Natural killer cell treated with Interleukin-12 subunit alpha and Interleukin-12 subunit beta and Interleukin-15 and Interleukin-18, amount 100 ng/mL, for 72 hours (primary cell): ENCODE measurements around the gene FBH1. TPM values are rescaled to one million over a fixed set of nuclear protein-coding genes. Genes with fewer than 3 reads are reported as not detected.
"Not testable (repeated sequence)": the region's sequence is repeated elsewhere in the genome, so short reads cannot be mapped to it uniquely, and the experiment has no call there.

Source experiments
- ATAC-seq, 2 donors: fragments of 150-1000 bp; cut with Tn5 transposase in 1 of 2; sonication (Bioruptor Pico), chemical (Tn5 transposase) in 1 of 2; 2 replicates each; pipeline ENCODE4 v1.10.0; 2021
- DNase-seq: peaks from one replicate; pipeline ENCODE4 v3.0.0; 2022; ENCODE audit warnings: low spot score
- H3K27ac Mint-ChIP-seq, 2 donors: 1 replicate in 1 of 2; 2 replicates in 1 of 2; pipeline ENCODE4 v1.8.0; 2022; ENCODE audit warnings: mixed read lengths in 2 of 2, mild to moderate bottlenecking in 1 of 2, moderate library complexity in 1 of 2
- H3K27me3 Mint-ChIP-seq, 2 donors: 1 replicate in 1 of 2; 2 replicates in 1 of 2; pipeline ENCODE4 v1.8.0; 2022; ENCODE audit warnings: mixed read lengths in 2 of 2
- H3K36me3 Mint-ChIP-seq: one replicate; pipeline ENCODE4 v1.8.0; 2022; ENCODE audit warnings: mixed read lengths
- H3K4me1 Mint-ChIP-seq, 2 donors: 1 replicate in 1 of 2; 2 replicates in 1 of 2; pipeline ENCODE4 v1.8.0; 2022; ENCODE audit warnings: low read depth in 2 of 2, mixed read lengths in 2 of 2, mild to moderate bottlenecking in 1 of 2
- H3K4me3 Mint-ChIP-seq: one replicate; pipeline ENCODE4 v1.8.0; 2022; ENCODE audit warnings: mixed read lengths
- H3K9me3 Mint-ChIP-seq: 2 replicates; pipeline ENCODE4 v1.8.0; 2022; ENCODE audit warnings: mixed read lengths
- total RNA-seq, 2 donors: library from RNA; stranded (reverse); gene quantifications; one replicate each; pipeline ENCODE4 v1.2.3, GENCODE V29; 2022

The FBH1 gene
- 10 to 100 TPM; 65.3 to 99.9 TPM for total RNA-seq

DNA sequence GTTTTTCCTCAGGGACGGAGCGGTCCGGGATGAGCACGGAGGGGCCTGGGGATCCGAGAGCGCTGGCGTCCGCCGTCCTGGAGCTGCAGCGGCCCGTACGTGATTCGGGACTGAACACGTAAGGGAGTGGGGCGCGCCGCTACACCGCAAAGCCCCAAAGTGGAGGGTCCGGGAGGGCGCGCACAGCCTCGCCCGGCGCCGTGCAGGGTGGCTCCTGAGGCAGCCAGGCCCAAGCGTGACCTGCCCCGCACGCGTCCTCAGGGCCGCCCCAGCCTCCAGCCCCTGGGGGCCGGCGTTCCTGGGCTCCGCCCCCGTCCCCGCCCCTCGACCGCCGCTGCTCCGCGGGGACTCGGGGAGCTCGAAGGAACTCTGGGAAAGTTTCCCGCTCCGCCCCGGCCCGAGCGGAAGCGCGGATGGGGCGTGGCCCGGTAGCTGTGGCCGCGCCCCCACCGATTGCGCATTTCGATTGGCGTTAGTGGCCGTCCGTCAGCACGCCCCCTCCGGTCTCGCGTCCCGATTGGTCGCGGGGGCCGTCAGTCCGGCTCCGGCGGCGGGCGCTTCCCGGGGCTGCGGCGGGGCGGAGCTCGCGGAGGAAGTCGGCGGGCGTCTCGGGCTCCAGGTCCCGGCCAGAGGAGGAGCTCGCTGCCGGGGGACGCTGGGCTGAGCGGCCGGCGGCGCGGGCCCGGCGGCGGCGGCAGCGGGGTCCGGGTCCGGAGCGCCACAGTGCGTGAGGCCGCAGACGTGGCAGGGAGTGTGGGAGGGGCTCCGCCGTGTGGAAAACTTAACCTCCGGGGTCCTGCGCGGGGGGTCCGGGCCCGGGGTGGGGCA is at the start of gene FBH1, which contains the start of gene ANKRD16:
FBH1 (plus strand) TSS at position 620 of the 828 bp plus-strand sequence; CDS start at position 723, 103 bp downstream.
ANKRD16 (minus strand) TSS at position 270 of the 828 bp plus-strand sequence. CDS start 539 bp downstream, outside the sequence.
- ATAC-seq: peak; percentile 93 to 95
- Mint-ChIP-seq H3K36me3 (peaks cover 19% of the 10 kb centered on the region), H3K4me3 (peak within 1 kb of the TSS; percentile 92), H3K27me3 (no peaks in the 10 kb centered on the region), H3K27ac (peak within 1 kb of the TSS; percentile 56 to 78), H3K4me1 (peaks cover 34 to 40% of the 10 kb centered on the region in 2 donors), H3K9me3 (no peaks in the 10 kb centered on the region)
- peak; percentile 100 for DNase-seq

GRCh38 chr10:5840314-5841307 is 49.4 kb upstream of the FBH1 start:
- Mint-ChIP-seq H3K27me3 (peaks cover 0 to 5% of the 10 kb centered on the region in 2 donors), H3K27ac (no peak overlapping the region), H3K4me1 (no peaks in the 10 kb centered on the region), H3K9me3 (no peaks in the 10 kb centered on the region), H3K36me3 (no peaks in the 10 kb centered on the region), H3K4me3 (no peak overlapping the region)
- DNase-seq: no peak
- no peak for ATAC-seq

- H3K4me3 Mint-ChIP-seq: no peak overlapping the region
- no peak for ATAC-seq
- H3K4me1 Mint-ChIP-seq: no peaks in the 10 kb centered on the region
- H3K27me3 Mint-ChIP-seq: peaks cover 0 to 5% of the 10 kb centered on the region in 2 donors
- no peak for DNase-seq
- no peaks in the 10 kb centered on the region for H3K36me3 Mint-ChIP-seq
- H3K9me3 Mint-ChIP-seq: no peaks in the 10 kb centered on the region
- no peak overlapping the region for H3K27ac Mint-ChIP-seq
These were observed 48.1 kb upstream of the FBH1 start for GRCh38 chr10:5841965-5842364.

GRCh38 chr10:5843686-5844344 is 46.2 kb upstream of the FBH1 start:
- H3K9me3 Mint-ChIP-seq: no peaks in the 10 kb centered on the region
- no peak for ATAC-seq
- peaks cover 0 to 5% of the 10 kb centered on the region in 2 donors for H3K27me3 Mint-ChIP-seq
- no peak for DNase-seq
- H3K4me1 Mint-ChIP-seq: no peaks in the 10 kb centered on the region
- peak overlapping the region in 1 of 2 donors; percentile 17 for H3K27ac Mint-ChIP-seq
- H3K36me3 Mint-ChIP-seq: no peaks in the 10 kb centered on the region
- no peak overlapping the region for H3K4me3 Mint-ChIP-seq

- H3K27me3 Mint-ChIP-seq: peaks cover 0 to 4% of the 10 kb centered on the region in 2 donors
- no peaks in the 10 kb centered on the region for H3K4me1 Mint-ChIP-seq
- no peaks in the 10 kb centered on the region for H3K36me3 Mint-ChIP-seq
- H3K9me3 Mint-ChIP-seq: no peaks in the 10 kb centered on the region
- no peak for DNase-seq
- ATAC-seq: no peak
- peak overlapping the region in 1 of 2 donors; percentile 17 for H3K27ac Mint-ChIP-seq
- no peak overlapping the region for H3K4me3 Mint-ChIP-seq
These were observed 45.5 kb upstream of the FBH1 start for GRCh38 chr10:5844345-5845055.

- ATAC-seq, H3K4me3 Mint-ChIP-seq, H3K36me3 Mint-ChIP-seq, DNase-seq, H3K9me3 Mint-ChIP-seq, H3K27ac Mint-ChIP-seq, H3K27me3 Mint-ChIP-seq, H3K4me1 Mint-ChIP-seq: not testable (repeated sequence)
These were observed 43.4 kb upstream of the FBH1 start for GRCh38 chr10:5846667-5847066.

- DNase-seq (no peak), ATAC-seq (no peak)
- no peaks in the 10 kb centered on the region for H3K9me3 Mint-ChIP-seq
- H3K27me3 Mint-ChIP-seq: peaks cover 2 to 6% of the 10 kb centered on the region in 2 donors
- H3K27ac Mint-ChIP-seq: no peak overlapping the region
- peaks cover 4 to 5% of the 10 kb centered on the region in 2 donors for H3K4me1 Mint-ChIP-seq
- no peaks in the 10 kb centered on the region for H3K36me3 Mint-ChIP-seq
- H3K4me3 Mint-ChIP-seq: no peak overlapping the region
These were observed 35.9 kb upstream of the FBH1 start for GRCh38 chr10:5854131-5854475.

- Mint-ChIP-seq H3K36me3 (no peaks in the 10 kb centered on the region), H3K4me3 (no peak overlapping the region), H3K4me1 (peaks cover 4 to 5% of the 10 kb centered on the region in 2 donors), H3K27me3 (peaks cover 2 to 6% of the 10 kb centered on the region in 2 donors), H3K27ac (no peak overlapping the region), H3K9me3 (no peaks in the 10 kb centered on the region)
- no peak for DNase-seq
- no peak for ATAC-seq
These were observed 33.9 kb upstream of the FBH1 start for GRCh38 chr10:5855979-5856700.

DNA sequence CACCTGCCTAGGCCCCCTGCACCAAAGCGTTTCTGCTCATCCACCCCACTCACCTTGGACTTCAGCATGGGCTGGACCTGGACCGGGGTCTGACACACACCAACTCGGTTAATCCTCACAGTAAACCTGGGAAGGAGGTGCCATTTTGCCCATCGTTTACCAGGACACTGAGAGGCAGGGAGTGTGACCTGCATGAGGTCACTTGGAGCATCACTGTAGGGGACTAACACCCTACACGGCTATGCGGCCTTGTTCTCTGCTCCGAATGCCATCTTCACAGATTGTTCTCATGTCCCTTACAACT is 33.4 kb upstream of the FBH1 start:
- no peak for ATAC-seq

GRCh38 chr10:5858811-5859210 is 31.2 kb upstream of the FBH1 start:
- H3K27me3 Mint-ChIP-seq: peaks cover 0 to 2% of the 10 kb centered on the region in 2 donors

More for the DNA sequence above, 33.4 kb upstream of the FBH1 start:
- Mint-ChIP-seq H3K9me3 (no peaks in the 10 kb centered on the region), H3K4me1 (peaks cover 4 to 5% of the 10 kb centered on the region in 2 donors), H3K27me3 (peaks cover 2 to 6% of the 10 kb centered on the region in 2 donors), H3K27ac (no peak overlapping the region), H3K4me3 (no peak overlapping the region), H3K36me3 (no peaks in the 10 kb centered on the region)
- no peak for DNase-seq

GRCh38 chr10:5860066-5860465 is 30.0 kb upstream of the FBH1 start:
- H3K27me3 Mint-ChIP-seq: no peaks in the 10 kb centered on the region
- no peak overlapping the region for H3K27ac Mint-ChIP-seq

More at GRCh38 chr10:5858811-5859210, 31.2 kb upstream of the FBH1 start:
- ATAC-seq (no peak), DNase-seq (no peak)
- Mint-ChIP-seq H3K4me3 (no peak overlapping the region), H3K9me3 (no peaks in the 10 kb centered on the region), H3K36me3 (no peaks in the 10 kb centered on the region), H3K27ac (no peak overlapping the region), H3K4me1 (no peaks in the 10 kb centered on the region)

GRCh38 chr10:5862360-5862961 is 27.6 kb upstream of the FBH1 start:
- H3K27me3 Mint-ChIP-seq: peaks cover 0 to 7% of the 10 kb centered on the region in 2 donors
- no peaks in the 10 kb centered on the region for H3K9me3 Mint-ChIP-seq
- no peaks in the 10 kb centered on the region for H3K36me3 Mint-ChIP-seq
- no peak for DNase-seq
- no peak overlapping the region for H3K27ac Mint-ChIP-seq
- H3K4me1 Mint-ChIP-seq: peaks cover 7 to 8% of the 10 kb centered on the region in 2 donors
- H3K4me3 Mint-ChIP-seq: no peak overlapping the region
- ATAC-seq: peak in 1 of 2 donors; percentile 57

More at GRCh38 chr10:5860066-5860465, 30.0 kb upstream of the FBH1 start:
- no peaks in the 10 kb centered on the region for H3K4me1 Mint-ChIP-seq
- DNase-seq (no peak), ATAC-seq (no peak)
- H3K36me3 Mint-ChIP-seq: no peaks in the 10 kb centered on the region
- no peak overlapping the region for H3K4me3 Mint-ChIP-seq
- H3K9me3 Mint-ChIP-seq: no peaks in the 10 kb centered on the region
